Gastrocnemius medialis (tissue), 4 donors: ENCODE results near the gene CMC1.

Experiments
- POLR2A ChIP-seq, 2 donors: fragments of 450-650 bp; IDR thresholded peaks; one replicate each; pipeline ENCODE4 v1.6.1; 2017; ENCODE audit warnings: antibody characterized with exemption in 2 of 2, mild to moderate bottlenecking in 2 of 2, moderate library complexity in 2 of 2
- TF ChIP-seq, protein P1 (sequence below), 5 experiments: fragments of 450-650 bp in 3 of 5; fragments of 200-600 bp in 2 of 5; sonication (generic) in 2 of 5; IDR thresholded peaks in 4 of 5; conservative IDR thresholded peaks in 1 of 5; 1 replicate in 4 of 5; 2 replicates in 1 of 5; pipeline ENCODE4 v1.5.1; 2016 to 2019; ENCODE audit warnings: antibody characterized with exemption in 5 of 5, mild to moderate bottlenecking in 3 of 5, moderate library complexity in 3 of 5

DNA sequence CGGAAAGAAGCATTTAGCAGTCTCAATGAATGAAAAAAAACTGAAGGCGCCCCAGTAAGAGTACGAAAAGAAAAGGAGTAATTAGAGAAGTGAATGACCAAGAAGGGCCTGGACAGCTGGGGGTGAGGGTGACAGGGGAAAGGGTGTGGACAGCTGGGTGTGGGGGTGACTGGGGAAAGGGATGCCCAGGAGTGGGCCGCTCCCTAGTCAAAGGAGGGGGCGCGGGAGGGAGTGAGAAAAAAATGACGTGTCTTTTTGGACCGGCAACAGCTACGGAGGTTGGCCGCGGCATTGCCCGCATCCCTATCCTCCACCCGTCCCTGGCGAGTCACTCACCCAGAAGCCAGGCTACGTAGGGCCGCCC, 106.8 kb downstream of the CMC1 start:
- TF ChIP-seq, protein P1, sequence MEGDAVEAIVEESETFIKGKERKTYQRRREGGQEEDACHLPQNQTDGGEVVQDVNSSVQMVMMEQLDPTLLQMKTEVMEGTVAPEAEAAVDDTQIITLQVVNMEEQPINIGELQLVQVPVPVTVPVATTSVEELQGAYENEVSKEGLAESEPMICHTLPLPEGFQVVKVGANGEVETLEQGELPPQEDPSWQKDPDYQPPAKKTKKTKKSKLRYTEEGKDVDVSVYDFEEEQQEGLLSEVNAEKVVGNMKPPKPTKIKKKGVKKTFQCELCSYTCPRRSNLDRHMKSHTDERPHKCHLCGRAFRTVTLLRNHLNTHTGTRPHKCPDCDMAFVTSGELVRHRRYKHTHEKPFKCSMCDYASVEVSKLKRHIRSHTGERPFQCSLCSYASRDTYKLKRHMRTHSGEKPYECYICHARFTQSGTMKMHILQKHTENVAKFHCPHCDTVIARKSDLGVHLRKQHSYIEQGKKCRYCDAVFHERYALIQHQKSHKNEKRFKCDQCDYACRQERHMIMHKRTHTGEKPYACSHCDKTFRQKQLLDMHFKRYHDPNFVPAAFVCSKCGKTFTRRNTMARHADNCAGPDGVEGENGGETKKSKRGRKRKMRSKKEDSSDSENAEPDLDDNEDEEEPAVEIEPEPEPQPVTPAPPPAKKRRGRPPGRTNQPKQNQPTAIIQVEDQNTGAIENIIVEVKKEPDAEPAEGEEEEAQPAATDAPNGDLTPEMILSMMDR (IDR thresholded peaks at IDR 0.05 in 4 of 5, conservative IDR thresholded peaks at IDR 0.05 in 1 of 5): no peak
- no peak for TF ChIP-seq POLR2A (IDR thresholded peaks at IDR 0.05)
